GM12872 (cell line): Measurements from ENCODE around the gene GRHL1.

Experiments
- CTCF ChIP-seq: IDR thresholded peaks from 3 replicates; pipeline ENCODE4 v1.5.1; 2011; ENCODE audit warnings: low read depth, mild to moderate bottlenecking, low read length, moderate library complexity; ENCODE audit not compliant: insufficient read depth

Gene GRHL1

GRCh38 chr2:10032746-10033105 is 81.2 kb downstream of the GRHL1 start:
- TF ChIP-seq CTCF, result no peak

- TF ChIP-seq CTCF, result no peak
Observed at GRCh38 chr2:10033251-10034006, 81.9 kb downstream of the GRHL1 start.

- TF ChIP-seq CTCF, result no peak
Observed at GRCh38 chr2:10034333-10035052, 83.0 kb downstream of the GRHL1 start.

GRCh38 chr2:10035053-10035422 is 83.5 kb downstream of the GRHL1 start:
- TF ChIP-seq CTCF, result no peak

GRCh38 chr2:10035633-10036032 is 84.1 kb downstream of the GRHL1 start:
- TF ChIP-seq CTCF, result no peak

GRCh38 chr2:10036095-10036884 is 84.8 kb downstream of the GRHL1 start:
- TF ChIP-seq CTCF, result peak; percentile 64

GRCh38 chr2:10038123-10038522 is 86.6 kb downstream of the GRHL1 start:
- no peak for TF ChIP-seq CTCF
